GM19468 (cell line): ENCODE measurements around the gene SLC25A25.

Source experiments
- ATAC-seq: cut with Tn5 transposase; IDR thresholded peaks from one replicate; pipeline ENCODE4 v1.9.1; 2021; ENCODE audit warnings: mild to moderate bottlenecking, moderate library complexity, moderate number of reproducible peaks; ENCODE audit not compliant: unreplicated experiment; ENCODE audit errors: extremely low read depth

Gene SLC25A25

DNA sequence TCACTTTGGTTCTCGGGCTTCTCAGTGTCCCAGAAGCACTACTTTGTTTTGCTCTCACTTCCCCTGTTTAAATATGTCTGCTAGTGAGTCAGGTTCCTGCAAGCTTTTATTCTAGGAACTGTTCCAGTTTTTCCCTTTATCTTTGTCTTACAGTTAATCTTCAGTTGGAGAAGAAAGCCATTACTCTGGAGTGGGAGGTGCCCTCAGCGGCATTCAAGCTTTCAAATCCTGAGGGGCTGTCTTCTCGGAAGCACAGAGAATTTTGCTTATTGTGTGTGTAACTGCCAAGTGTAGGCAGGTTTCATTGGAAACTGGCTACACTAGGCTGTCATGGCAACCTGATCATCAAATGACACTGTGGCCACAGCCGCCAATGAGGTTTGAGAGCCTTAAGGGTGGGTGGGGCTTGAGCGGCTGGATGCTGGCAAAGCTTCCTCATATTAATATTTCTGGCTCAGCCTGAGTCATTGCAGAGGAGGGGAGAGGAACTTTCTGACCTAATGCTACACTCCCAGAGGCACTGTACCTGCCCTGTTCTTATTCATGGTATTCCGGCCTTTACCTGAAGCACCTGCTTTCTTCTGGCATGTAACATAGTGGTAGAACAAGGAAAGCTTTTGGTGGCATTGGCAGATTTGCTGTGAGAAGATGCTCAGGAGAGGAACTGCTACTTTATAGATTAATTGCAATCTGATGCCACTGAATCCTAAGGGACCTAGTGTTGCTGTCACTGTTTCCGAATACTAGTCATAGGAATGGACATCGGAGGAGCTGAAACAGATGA lies 26.3 kb downstream of the SLC25A25 start:
- ATAC-seq: no peak

DNA sequence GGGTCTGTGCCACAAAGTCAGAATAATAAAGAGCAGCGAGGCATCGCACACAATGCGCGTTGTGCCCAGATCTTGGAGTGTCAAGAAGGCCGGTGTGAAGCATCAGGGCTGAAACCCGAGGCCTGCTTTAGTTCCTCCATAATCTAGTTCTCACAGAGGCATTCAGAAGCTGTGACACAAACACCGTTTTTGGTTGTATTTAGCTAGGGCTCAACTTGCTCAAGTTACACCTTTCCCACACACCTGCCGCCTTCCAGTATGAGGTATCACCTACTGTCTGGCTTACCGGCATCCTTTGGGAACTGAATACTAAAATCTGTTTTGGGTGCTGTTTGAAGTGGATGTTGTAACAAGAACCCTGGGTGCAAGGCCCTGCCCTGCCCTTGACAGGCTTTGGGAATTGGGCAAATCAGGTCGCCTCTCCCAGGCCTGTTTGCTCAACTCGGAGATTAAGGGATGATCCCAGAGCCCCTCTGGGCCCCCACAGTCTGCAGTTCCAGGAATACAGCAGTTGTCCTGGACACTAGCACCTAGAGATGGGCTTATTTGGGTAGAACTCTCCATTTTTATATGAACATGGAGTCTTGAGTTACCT lies 27.0 kb downstream of the SLC25A25 start:
- no peak for ATAC-seq

DNA sequence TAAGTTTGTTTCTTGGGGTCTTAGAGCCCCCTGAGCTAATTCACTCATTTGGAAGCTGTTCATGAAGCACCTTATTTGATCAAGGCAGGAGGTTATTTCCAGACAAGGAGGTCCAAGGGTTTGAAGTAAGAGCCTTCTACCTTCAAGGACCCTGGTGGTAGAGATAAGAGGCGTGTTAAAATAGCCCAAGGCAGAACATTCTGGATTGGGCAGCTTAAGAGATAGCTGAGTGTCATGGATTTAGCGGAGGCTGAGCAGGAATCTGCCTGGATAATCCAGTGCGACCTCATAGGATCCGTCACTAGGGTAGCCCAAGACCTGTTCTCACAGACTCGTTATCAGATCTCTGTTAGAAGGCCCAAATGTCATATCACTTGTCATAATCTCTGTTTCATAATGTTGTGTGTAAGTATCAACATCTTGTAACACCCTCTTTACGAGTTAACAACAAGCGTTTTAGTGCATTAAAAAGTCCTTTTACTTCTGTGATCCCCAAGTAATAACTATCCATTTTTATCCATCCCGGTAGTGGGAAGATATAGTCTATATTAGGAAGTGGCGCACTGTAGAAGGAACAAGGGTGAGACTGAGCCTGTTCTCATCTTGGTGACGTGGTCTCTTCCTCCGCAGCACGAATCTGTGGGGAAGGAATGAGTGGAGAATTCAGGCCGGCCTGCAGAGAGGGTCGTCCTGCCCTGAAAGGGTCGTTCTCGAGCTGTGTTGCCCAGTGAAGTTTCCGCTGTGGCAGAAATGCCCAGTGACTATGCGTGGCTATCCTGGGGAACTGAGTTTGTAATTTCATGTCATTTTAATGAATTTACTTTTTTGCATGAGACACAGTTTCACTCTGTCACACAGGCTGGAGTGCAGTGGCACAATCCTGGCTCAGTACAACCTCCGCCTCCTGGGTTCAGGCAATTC lies 28.8 kb downstream of the SLC25A25 start:
- ATAC-seq: no peak

DNA sequence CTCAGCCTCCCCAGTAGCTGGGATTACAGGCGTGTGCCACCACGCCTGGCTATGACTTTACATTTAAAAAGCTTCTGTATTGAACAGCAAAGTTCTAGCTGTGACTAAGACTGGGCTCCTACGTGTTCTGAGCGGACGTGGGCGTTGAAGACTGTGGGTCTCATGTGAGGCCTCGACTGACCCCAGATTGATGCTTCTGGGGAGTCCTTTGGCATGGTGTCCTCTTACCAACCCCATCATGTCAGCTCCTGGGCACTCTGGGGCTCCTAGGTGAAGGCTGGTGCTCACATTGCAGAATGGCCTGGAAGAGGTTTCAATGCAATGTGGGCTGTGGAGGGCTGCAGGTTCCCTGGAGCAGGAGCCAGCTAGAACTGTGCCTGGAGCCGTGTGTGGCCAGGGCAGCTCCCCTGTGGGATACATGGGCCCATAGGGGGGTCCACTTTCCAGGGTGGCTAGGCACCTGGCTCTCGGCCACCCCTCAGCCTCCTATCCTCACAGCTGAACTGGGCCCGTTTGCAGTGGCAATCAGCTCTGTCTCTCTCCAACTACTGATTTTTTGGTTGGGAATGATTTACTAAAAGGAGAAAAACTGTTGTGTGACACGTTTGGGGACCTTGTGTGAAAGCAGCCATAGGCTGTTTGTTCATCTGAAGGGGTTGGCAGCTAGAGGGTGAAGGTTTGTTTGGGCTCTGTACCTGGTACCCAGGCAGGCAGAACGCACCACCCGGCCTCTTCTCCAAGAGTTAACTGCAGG lies 29.7 kb downstream of the SLC25A25 start:
- no peak for ATAC-seq

DNA sequence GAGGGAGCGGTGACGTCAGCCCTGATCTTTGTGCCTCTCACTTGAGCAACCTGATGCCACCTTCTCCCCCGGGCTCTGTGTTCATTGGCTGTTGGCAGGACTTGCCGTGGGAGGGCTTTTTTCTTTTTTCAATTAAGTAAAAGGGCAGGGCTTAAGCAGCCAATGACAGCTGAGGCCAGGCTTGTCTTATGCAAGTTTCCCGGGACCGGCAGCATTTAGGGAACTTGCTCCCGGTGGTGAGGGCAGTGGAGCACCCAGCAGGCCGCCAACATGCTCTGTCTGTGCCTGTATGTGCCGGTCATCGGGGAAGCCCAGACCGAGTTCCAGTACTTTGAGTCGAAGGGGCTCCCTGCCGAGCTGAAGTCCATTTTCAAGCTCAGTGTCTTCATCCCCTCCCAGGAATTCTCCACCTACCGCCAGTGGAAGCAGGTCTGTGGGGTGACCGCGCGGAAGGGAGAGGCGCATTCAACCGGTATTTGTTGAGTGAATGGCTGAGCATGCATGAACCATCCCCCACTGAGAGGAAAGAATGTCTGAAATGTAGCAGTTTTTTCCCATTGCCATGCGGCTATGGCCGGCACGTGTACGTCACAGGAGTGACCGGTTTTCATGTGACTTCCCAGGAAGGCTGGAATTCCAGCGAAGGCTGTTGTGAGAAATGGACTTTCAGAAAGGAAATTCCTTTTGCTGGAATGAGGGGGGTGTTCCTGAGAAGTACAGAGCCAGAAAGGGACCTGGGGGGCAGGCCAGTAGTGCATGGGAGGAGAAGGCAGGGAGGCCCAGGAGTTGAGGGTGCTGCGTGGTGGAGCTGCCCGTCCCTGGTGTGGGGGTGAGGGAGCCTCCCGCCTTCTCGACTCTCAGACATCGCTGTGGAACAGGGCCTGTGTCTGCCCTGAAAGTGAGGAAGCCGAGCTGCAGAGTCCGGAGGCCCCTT lies 30.5 kb downstream of the SLC25A25 start:
- ATAC-seq: no peak

DNA sequence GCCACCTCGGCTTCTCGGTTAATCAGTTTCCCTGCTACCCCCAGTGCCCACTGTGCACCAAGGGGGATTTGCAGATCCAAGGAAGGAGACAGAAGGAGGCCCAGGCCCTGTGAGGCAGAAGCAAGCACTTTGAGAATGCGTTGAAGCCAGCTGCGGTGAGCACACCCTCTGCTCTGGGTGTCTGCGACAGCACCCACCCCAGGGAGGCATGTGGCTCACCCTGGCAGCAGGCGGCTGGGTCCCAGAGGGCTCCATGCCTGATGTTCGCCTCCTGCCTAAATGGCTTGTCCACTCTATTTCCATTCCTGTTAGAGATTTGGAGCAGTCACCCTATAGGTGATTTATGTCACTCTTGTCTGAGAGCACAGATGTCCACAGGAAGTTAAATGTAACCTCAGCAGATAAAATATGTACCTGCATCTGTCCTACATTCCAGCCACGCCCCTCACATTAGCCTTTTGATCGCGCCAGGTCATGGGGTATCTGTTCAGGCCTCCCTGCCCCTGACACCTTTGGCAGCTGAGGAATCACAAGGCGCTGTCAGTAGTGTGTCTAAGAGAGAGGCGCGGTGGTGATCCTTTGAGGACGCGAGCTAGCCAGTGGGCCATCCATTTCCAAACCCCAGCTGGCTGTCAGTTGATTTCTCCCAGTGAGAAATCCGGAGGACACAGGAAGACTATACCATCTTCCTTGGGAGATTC lies 31.3 kb downstream of the SLC25A25 start:
- no peak for ATAC-seq

DNA sequence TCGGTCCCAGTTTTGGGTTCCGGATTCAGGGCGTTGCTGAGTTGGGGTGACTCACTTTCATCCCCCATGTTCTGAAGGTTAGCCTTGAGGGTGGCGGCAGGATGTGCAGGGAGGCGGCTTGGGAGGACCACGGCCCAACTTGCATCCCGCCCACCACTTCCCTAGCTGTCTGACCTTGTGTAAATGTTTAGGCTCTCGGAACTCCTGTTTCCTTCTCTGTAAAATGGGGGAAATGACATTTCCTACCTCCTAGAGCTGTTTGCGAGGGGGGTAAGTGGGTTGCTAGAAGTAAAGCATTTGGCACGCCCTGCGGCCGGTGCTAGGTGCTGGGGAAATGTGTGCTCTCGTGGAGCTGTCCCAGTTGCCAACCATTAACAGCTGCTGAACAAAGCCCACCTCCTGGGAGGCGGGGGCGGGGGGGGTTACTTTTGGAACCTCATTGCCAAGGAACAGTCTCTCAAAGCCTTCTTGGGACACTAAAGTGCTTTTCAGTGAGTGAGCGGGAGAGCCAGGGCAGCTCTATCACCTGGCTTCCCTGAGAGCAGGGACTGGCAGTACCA lies 32.0 kb downstream of the SLC25A25 start:
- no peak for ATAC-seq

DNA sequence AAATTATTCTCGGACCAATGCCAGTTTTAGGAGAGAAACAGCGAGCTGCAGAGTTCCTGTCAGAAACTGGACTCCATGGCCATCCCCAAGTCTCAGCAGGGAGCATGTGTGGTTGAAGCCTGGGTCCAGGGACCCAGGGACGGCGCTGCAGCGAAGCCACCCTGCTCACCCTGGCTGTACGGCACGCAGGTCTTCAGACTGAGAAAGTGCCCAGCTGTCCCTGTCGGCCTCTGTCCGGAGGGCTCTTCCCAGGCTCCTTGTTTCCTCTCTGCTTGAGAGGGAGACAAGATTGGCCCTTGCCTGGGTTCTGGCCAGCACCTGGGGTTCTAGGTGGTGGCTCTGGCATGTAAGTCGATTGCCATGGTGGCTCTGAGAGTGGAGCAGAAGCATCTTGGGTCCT lies 32.5 kb downstream of the SLC25A25 start:
- ATAC-seq: no peak

DNA sequence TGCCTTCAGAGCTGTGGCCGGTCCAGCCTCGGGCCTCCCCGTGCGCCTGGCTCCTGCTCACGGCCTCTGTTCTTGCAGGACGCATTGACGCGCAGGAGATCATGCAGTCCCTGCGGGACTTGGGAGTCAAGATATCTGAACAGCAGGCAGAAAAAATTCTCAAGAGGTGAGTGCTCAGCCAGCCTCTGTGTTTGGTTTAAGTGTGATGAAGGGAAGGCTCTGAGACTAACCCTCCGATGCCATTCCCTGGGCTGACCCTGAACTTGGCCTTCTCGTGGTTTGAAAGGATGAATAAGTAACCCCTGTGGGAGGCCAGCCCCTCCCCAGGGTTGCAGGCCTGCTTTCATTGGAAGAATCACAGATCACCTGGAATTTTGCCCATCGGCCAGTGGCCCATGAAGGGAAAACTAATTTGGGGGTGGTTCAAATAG lies 33.2 kb downstream of the SLC25A25 start:
- no peak for ATAC-seq

DNA sequence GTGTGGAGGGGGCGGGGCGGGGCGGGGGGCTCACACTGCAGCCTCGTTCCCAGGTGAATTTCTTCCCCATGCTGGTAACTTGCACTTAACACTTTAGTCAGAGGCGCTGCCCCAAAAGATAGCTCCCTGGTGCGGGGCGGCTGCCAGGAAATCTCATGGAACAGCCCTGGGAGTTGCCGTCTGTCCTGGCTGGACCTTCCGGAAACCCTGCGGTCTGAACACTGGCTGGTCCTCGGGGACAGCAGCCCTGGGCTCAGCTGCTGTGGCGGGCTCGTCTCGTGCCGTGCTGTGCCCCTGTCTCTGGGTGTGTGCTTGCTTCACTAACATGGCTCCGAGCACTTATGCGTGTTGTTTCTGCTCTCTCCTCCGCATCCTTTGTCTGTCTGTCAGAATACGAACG lies 33.7 kb downstream of the SLC25A25 start:
- ATAC-seq: no peak

DNA sequence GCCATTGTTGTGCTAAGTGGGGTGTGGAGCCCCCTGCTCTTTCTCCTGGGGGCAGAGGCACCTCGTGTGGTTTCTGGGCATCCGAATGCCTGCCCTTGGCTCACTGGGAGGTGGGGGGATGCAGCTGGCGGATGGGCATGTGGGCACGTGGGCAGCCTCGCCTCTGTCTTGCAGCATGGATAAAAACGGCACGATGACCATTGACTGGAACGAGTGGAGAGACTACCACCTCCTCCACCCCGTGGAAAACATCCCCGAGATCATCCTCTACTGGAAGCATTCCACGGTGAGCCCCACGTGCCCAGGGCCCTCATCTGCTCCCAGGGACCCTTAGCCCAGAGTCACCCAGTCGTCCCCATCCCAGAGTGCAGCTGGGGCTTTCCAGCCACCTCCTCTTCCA lies 34.2 kb downstream of the SLC25A25 start:
- ATAC-seq: no peak

DNA sequence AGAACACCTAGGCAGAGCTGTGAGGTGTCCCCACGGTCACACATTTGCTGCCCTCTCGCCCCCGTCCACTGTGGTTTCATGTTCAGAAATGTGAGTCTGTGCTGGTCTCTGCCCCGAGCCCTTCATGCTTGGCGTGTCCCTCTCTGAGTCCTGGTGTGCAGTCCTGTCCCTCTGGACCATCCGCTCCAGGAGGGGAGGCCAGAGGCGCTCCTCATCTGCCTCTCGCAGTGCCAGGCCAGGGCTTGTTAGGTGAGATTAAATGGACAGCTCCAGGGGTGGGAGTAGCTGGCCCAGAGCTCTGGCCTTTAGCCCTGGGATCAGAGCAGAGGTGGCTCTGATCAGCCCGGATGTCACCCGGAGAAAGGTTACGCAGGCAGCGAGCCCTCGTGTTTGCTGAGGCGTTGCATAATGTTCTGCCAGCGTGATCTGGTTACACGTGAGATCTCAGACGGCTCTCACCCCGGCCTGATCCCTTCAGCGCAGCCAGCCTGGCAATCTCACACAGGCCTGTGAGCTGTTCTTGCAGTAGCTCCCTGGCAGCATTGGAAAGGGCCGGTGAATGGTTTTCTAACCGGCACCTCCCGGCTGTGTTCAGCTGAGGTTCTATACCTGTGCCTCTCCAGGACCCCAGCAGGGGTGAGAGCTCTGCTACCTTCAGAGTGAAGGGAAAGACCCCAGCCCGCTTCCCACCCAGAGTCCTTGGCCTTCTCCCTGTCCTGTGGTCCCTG lies 35.0 kb downstream of the SLC25A25 start:
- no peak for ATAC-seq

DNA sequence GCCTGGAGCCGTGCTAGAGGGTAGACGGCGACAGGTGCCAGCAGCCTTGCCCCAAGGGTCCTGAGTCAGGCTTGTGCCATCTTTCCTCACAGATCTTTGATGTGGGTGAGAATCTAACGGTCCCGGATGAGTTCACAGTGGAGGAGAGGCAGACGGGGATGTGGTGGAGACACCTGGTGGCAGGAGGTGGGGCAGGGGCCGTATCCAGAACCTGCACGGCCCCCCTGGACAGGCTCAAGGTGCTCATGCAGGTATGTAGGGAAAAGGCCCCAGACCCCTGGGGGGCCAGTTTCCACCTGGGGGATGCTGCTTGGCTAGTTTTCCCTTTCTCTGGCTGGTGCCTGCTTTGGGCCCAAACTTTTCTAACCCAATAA lies 35.5 kb downstream of the SLC25A25 start:
- ATAC-seq: no peak

DNA sequence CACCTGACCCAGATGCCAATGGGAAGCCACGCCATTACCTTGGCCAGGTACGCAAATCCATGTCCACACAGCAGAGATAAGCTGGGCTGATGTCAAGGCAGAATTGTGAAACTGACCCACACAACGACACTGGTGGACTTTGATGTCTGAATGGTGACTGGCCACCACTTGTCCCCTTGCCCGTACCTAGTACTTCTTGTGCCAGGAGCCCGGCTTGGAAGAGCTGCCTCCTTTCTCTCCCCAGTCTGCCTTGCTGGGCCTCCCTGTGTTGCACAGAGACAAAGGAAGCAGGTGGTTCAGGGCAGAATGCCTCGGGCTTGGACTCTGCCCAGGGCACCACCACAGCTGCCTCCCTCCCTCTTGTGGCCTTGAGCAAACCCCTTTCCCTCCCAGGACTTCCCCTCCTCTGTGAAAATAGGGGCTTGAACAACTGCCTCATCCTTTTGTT lies 36.2 kb downstream of the SLC25A25 start:
- no peak for ATAC-seq

DNA sequence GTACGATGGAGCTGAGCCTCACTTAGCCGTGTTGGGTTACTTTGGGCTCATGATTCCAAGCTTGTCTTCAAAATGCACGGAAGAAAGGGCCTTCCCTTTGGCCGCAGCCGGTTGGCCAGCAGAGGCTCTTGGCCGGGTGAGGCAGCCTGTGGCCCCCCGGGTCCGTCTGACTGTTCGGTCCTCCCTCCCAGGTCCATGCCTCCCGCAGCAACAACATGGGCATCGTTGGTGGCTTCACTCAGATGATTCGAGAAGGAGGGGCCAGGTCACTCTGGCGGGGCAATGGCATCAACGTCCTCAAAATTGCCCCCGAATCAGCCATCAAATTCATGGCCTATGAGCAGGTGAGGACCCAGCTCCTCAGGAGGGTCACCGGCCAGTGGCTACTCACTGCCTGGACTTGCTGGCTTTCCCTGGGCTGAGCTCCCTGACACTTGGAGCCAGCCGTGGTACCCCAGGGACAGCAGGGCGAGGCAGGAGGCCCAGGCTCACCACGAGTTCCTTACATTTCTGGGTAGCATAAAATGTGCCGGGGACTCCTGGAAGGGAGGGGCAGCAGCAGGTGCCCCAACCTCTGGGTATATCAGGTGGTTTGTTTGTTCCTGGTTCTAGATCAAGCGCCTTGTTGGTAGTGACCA lies 37.6 kb downstream of the SLC25A25 start:
- ATAC-seq: no peak

DNA sequence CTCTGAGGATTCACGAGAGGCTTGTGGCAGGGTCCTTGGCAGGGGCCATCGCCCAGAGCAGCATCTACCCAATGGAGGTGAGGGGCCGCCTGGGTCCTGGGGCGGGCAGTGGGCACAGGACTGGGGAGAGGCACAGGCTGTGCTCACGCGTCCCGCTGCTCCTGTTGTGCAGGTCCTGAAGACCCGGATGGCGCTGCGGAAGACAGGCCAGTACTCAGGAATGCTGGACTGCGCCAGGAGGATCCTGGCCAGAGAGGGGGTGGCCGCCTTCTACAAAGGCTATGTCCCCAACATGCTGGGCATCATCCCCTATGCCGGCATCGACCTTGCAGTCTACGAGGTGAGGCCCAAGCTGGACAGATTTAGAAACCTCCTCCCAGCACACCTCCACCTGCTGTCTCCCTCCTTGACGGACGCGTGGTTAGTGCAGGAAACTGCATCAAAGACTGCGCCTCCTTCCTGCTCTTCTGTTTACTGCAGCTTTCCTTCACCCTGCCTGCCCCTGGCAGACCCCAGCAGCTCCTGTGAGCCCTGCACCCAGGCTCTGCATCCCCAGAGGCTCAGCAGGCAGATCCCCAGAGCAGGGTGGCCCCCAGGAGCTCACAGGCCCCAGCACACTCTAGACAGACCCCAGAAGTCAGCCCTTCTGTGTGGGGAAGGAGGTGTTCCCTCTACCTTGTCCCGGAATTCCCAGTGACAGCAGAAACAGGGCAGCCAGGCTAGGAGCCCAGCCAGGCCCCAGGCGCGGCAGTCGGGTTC lies 38.3 kb downstream of the SLC25A25 start:
- ATAC-seq: no peak
